Neutrophil (primary cell): ENCODE measurements around the gene TMEM144.

Experiments used
- H3K27ac ChIP-seq: fragments of 200-600 bp; sonication (generic); 2 replicates; pipeline ENCODE4 v1.5.1; 2016; ENCODE audit warnings: mild to moderate bottlenecking, moderate library complexity
- H3K27me3 ChIP-seq: fragments of 200-600 bp; sonication (generic); 2 replicates; pipeline ENCODE4 v1.6.0; 2016; ENCODE audit warnings: mild to moderate bottlenecking
- H3K36me3 ChIP-seq: fragments of 200-600 bp; sonication (generic); 2 replicates; pipeline ENCODE4 v1.5.1; 2017
- H3K4me1 ChIP-seq, 2 experiments: fragments of 200-600 bp in 1 of 2; sonication (generic) in 1 of 2; 1 replicate in 1 of 2; 2 replicates in 1 of 2; pipeline versions ENCODE4 v1.5.1 to v1.6.1; 2013 to 2016; ENCODE audit warnings: low read depth in 1 of 2, low read length in 1 of 2, mild to moderate bottlenecking in 1 of 2, moderate library complexity in 1 of 2; ENCODE audit not compliant: control insufficient read depth in 1 of 2, insufficient read depth in 1 of 2
- H3K4me3 ChIP-seq, 2 experiments: fragments of 200-600 bp in 1 of 2; sonication (generic) in 1 of 2; 1 replicate in 1 of 2; 2 replicates in 1 of 2; pipeline ENCODE4 v1.5.1; 2013 to 2016; ENCODE audit warnings: low read depth in 1 of 2, low read length in 1 of 2, mild to moderate bottlenecking in 1 of 2, moderate library complexity in 1 of 2
- H3K9me3 ChIP-seq: fragments of 200-600 bp; sonication (generic); 2 replicates; pipeline ENCODE4 v1.5.1; 2016
- CTCF ChIP-seq: fragments of 200-600 bp; sonication (generic); IDR thresholded peaks from 2 replicates; pipeline ENCODE4 v1.5.1; 2016; ENCODE audit warnings: antibody characterized with exemption

The TMEM144 gene

DNA sequence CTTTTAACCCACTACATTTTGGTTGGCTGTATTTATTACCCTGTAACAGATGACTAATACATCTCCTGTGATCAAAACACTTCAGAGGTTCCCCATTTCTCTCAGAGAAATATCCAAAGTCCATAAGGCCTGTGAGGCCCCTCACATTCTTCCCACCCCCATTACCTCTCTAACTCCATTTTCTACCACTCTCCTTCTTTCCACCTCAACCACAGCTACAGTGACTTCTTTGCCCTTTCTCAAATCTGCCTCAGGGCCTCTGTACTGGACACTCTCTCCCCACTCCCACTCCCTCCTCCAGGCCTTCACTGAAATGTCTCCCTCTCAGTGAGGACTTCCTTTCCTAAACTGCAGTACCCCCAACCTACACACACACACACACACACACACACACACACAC is 8.4 kb upstream of the TMEM144 start:
- TF ChIP-seq CTCF = no peak

GRCh38 chr4:158202481-158202880 is 7.8 kb upstream of the TMEM144 start:
- no peak for TF ChIP-seq CTCF
- Histone ChIP-seq H3K4me1 (no peaks in the 10 kb centered on the region), H3K27me3 (no peaks in the 10 kb centered on the region), H3K36me3 (no peaks in the 10 kb centered on the region), H3K9me3 (no peaks in the 10 kb centered on the region), H3K4me3 (no peak overlapping the region), H3K27ac (no peak overlapping the region)

More for the DNA sequence above, 8.4 kb upstream of the TMEM144 start:
- no peaks in the 10 kb centered on the region for H3K9me3 ChIP-seq
- H3K36me3 ChIP-seq = no peaks in the 10 kb centered on the region
- H3K27me3 ChIP-seq = no peaks in the 10 kb centered on the region
- no peak overlapping the region for H3K4me3 ChIP-seq
- no peak overlapping the region for H3K27ac ChIP-seq
- H3K4me1 ChIP-seq = no peaks in the 10 kb centered on the region

DNA sequence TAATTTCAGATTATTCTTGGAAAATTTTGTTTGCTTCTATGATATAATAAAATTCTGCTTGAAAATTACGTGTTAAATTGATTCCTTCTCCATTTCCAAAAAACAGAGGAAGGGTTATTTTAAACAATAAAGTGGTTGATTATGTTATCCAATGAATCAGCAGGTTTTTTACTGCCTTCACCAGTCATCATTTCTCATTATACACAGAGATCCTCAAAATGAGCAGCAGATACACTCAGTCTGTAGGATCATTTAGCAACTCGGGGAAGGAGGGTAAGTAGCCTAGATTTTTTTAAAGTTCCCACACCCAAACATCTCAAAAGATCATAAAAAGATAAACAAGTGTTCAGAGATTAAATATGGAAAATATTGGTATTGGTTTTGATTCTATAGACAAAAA is 6.8 kb upstream of the TMEM144 start:
- TF ChIP-seq CTCF = no peak
- H3K27ac ChIP-seq = no peak overlapping the region
- no peaks in the 10 kb centered on the region for H3K9me3 ChIP-seq
- H3K36me3 ChIP-seq = no peaks in the 10 kb centered on the region
- H3K4me1 ChIP-seq = no peaks in the 10 kb centered on the region
- no peak overlapping the region for H3K4me3 ChIP-seq
- H3K27me3 ChIP-seq = no peaks in the 10 kb centered on the region

DNA sequence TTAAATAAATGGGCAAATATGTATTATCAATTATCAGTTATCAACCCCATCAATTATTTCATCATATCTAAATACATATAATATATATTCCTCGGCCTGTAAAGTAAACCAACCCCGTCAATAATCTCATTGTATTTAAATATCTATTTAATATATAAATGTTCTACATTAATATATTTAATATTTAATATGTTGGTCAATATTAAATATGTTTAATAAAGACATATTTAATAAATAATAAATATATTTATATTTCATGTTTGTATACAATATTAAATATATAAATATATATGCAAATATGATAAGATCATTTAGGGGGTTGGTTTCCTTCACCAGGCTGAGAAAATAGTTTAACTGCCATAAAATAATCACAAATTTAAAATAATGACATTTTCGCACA is 6.4 kb upstream of the TMEM144 start:
- no peak for TF ChIP-seq CTCF
- no peak overlapping the region for H3K27ac ChIP-seq

DNA sequence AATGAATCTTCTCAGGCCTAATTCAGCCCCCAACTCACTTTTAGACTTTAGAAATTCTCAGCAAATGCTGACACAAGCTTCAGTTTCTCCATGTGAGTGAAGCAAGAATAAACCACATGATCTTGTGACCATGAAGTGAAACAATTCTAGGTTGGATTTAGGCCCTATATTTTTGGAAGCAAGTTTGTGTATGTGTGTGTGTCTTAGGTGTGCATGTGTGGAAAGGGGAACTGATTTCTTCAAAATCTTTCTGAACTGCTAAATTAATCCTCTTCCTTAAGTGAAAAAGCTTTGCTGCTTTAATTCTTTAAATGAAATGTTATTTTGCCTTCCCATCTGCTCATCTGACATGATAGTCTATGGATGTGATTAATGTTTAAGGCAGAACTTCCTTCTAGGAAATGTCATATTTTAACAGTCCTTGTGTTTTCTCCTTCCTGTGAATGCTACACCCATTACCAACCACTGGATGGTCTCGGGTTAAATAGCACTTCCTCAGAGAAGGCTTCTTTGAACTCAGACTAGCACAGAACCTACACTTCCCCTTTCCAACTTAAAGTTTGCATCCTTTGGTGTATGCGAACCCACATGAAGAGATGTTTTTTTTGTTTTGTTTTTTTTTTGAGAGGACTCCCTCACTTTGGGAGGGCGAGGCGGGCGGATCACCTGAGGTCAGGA is 1.2 kb upstream of the TMEM144 start:
- H3K4me3 ChIP-seq = peak overlapping the region; percentile 61 to 67
- TF ChIP-seq CTCF = peak; percentile 11
- H3K36me3 ChIP-seq = no peaks in the 10 kb centered on the region
- H3K4me1 ChIP-seq = peaks cover 25 to 29% of the 10 kb centered on the region in 2 experiments
- peak overlapping the region; percentile 86 for H3K27ac ChIP-seq
- H3K9me3 ChIP-seq = no peaks in the 10 kb centered on the region
- no peaks in the 10 kb centered on the region for H3K27me3 ChIP-seq

More for the DNA sequence above, 6.4 kb upstream of the TMEM144 start:
- H3K9me3 ChIP-seq = no peaks in the 10 kb centered on the region
- H3K27me3 ChIP-seq = no peaks in the 10 kb centered on the region
- H3K4me1 ChIP-seq = peaks cover 4% of the 10 kb centered on the region in 2 experiments
- no peak overlapping the region for H3K4me3 ChIP-seq
- H3K36me3 ChIP-seq = no peaks in the 10 kb centered on the region
